ENCODE data around the gene PLA2R1.
"Not testable (repeated sequence)": the region's sequence is repeated elsewhere in the genome, so short reads cannot be mapped to it uniquely, and the experiment has no call there.

PLA2R1 gene

DNA sequence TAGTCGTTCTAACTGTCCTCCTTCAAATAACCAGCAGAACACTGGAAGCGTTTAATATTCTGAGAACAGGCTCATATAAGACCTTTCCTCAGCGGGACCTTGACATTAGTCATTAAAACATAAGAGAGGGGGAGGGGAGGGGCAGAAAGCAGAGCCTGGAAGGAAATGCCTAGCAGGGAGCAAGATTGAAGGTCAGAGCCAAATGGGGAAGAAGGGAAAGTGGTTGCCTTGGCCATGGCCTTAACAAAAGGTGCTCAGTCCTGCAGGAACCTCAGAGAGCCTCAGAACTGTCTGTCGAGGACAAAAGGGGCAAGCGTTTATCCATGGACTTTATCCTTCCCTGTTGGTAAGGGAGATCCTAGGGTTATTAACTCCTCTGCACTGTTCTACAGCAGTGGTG, 856 bp upstream of the PLA2R1 start:
- DNase-seq: no peak

DNA sequence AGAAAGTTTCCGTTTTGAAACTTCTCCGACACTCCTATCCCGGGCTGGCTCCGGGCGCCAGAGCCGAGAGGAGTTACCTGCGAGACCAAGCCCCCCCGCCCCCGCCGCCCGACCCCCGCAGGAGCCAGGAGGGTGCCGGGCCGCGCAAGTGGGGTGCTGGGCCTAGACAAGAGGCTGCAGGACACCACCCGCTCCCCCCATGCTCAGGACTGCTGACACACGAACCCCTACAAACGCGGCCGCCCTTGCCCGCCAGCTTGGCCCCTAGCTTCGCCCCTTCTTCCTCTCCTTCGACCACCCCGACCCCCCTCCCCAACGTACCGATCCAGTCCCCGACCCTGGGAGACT, 497 bp downstream of the PLA2R1 start:
- no peak for DNase-seq

DNA sequence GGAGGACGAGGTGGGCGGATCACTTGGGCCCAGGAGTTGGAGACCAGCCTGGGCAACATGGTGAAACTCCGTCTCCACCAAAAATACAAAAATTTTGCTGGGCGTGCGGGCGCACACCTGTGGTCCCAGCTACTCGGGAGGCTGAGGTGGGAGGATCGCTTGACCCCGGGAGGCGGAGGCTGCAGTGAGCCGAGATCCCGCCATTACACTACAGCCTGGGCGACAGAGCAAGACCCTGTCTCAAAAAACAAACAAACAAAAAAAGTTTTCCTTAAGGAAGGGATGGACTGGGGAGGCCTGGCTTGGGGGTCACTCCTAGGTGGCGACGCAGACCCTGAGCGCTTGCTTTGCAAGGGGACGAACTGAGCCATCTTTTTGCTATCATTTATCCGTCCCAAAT, 882 bp downstream of the PLA2R1 start:
- no peak for DNase-seq

DNA sequence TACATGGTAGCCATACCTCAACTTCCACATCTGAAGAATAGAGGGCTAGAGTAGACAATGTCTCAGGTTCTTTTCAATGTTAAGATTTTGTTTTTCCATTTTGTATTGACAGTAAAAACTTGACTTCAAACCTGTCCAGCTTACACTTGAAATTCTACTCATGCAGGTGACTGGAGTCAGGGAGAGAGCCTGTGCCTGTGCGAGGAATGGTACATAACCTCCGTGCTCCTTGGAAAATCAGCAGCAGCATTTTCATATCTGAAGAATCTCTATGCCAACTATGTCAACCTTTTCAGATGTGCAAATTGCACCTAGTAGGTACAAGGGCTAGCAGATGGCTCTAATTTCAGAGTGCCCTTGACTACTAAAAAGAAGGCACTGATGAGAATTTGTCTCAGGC, 2.1 kb downstream of the PLA2R1 start:
- DNase-seq: no peak

DNA sequence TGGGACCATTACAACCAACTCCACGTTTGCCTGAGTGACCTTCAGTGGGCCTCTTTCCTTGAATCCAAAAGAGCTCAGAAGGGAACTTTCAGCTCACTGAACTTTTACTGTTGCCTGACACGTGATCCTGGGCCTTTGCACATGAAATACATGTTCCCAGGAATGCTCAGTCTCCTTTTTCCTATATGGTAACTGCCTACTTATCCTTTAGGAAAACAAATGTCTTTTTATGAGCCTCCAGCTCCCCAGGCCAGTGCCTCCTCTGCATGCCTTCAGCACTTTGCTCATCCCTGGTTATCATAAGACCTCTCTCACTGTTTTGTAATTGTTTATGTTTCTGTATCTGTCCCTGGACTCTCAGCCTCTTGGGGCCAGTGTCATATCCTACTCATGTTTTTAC, 5.1 kb downstream of the PLA2R1 start:
- DNase-seq: no peak

DNA sequence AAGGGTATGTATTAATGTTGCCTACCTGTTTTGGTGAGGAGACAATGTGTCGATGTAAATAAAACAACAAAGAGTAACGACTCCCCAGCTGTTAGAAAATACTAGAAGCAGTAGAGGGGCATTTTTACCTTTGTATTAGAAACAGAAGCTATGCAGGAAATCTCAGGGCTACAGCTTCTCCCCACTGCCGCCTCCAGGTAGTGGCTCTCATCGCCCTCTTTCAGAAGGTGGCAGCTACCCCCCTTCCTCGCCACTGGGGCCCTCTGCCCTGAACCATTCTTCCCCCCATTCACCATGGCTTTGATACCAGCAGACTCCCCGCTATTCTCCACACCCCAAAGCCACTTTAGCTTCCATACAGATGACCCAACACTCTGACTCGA, 6.7 kb downstream of the PLA2R1 start:
- no peak for DNase-seq

DNA sequence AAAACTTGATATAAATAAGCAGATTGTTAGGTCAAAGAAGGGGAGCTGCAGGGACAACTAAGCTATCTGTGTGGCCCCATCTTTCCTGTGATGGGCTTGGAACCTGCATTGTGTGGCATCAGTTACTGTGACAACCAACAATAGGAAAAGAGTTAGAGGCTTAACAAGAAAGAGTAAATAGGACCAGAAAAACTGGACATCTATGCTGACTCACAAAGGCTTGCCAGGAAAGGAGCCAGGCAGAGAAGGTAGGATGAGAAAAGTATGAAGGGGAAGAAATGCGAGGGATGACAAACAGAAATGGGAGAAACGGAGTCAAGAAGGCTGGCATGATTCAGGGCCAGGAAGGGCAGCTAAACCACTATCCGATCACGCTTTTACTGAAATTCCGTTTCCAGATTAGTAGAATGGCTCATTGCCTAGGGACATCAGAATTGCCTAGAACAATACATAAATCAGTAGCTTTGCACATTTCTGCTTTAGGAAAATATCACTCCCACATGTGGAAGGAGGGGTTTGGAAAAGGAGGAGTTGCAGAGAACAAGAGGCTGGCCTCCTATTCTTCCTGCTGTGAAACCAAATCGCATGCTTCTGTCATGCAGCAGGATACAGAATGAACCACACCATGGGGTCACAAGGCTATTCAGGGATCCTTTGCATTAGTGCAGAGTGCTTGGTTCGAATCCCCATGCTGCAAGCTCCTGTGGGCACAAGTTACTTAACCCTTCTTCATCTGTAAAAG, 7.3 kb downstream of the PLA2R1 start:
- DNase-seq: no peak

DNA sequence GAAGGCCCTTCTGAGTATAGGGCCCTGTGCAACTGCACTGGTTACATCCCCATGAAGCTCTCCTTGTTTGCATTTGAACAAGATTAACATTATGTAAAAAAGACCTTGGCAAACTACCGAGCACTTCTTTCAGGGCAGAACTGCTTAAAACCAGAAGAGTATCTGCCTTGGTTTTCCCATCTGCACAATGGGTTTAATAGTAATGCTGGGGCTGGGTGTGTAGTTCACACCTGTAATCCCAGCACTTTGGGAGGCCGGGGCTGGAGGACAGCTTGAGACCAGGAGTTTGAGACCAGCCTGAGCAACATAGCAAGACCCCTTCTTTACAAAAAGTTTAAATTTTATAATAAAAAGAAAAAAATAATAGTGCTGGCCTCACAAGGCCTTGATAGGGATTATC, 8.5 kb downstream of the PLA2R1 start:
- DNase-seq: no peak

DNA sequence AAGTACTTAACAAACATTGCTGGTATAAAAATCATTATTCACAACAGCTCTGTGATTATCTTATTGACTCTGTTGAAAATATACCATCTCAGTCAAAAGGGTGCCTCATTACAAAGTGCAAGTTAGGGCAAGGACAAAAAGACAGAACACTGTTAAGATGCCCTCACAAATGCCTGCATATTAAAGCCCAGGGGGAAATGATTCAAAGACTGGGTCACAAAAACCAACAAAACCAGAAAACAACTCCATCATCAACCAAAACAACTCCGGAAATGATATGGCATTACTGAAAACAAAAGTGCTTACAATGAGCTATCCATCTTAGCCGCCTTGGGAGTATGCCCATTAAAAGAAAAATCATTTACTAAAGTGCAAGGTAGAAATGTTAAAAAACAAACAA, 9.9 kb downstream of the PLA2R1 start:
- DNase-seq: no peak

DNA sequence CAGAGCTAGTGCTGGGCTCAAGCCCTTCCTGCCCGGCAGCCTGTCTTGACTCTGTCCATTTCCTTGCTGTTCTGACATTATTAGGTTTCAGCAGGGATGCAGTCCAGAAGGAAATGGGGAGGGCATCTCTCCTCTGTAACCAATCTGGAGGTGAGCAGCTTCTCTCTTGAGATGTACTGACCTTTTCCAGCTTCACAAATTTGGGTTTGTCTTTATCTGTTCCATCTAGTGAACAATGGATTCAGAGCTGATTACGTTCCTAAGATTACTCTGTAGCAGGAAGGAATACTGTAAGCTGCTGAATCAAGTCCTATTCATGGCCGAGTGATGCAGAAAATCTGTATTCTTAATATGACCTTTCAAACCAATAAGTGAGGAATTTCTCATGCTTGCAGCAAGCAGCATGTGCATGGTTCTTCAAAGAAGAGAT, 11.0 kb downstream of the PLA2R1 start:
- DNase-seq: no peak

DNA sequence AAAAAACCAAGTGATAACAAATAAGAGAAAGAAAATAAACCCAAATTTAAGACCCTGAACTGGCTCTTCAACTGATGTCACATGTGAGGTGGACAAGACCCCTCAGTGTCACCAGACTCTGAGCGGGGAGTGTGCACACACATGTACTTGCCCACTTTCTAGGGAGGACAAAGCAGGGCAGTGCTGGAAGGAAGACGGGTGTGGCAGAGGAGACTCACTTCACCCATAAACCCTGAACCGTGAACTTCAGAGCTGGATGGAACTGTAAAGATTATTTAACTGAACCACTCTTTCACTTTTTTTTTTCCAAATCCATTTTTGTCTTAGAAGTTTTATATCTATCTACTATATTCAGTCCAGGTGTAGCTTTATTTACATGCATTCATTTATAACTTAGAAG, 12.3 kb downstream of the PLA2R1 start:
- DNase-seq: no peak

DNA sequence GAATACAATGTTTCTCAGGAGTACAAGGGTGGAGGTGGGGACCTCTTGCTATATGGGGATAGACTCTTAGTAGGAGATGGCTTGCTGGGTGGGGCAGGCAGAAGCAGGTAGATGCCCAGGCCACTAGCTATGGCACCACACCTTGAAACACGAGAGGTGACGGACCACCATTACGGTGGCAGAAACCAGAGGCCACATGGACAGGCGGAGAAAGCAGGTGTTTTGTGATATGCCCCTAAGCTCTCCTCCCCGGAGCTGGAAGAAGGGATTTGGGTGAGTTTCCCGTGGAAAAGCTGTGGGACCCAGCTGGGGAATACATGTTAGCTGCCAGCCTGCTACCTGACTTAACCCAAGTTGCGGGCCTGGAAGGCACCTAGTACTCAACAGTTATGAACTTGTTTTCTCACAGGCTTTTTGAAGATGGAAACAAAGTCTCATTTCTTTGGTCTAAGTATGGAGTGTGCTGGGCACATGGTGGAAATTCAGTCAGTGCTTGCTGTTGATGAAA, 16.7 kb downstream of the PLA2R1 start:
- DNase-seq: no peak

DNA sequence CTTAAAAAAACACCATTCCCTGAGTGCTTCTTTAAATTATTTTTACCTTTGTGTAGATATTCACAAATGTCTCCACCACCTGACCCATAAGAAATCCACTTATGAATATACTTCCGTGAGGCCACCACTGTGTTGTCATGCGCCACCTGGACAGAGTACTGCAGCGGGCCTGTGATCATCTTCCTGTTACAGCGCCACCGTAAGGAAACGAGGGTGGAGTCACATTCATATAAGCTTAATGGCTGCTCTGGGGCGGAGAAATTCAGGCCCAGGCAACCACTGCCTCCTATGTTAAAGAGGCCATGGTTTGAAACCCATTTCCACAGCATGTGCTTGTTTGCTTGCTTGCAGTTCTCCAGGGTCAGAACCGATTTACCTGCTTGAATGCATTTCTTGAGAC, 17.7 kb downstream of the PLA2R1 start:
- DNase-seq: no peak

DNA sequence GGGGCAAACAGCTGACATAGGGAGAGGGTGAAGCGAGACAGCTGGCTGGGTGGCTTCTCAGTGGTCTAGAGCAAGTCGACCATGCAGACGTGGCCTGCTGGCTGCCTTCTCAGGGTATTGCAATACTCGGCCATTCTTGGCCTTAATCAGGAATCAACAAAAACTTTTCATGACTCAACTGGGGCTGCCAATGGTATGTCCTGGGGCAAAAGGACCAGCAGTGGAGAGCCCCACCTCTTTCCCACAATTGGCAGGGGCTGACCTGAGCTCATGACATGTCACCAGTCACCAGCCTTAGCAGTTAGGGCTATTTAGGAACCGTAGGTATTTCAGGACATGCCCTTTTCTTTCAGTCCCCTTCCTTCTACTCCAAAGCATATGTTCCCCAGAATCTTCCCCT, 19.1 kb downstream of the PLA2R1 start:
- DNase-seq: no peak

DNA sequence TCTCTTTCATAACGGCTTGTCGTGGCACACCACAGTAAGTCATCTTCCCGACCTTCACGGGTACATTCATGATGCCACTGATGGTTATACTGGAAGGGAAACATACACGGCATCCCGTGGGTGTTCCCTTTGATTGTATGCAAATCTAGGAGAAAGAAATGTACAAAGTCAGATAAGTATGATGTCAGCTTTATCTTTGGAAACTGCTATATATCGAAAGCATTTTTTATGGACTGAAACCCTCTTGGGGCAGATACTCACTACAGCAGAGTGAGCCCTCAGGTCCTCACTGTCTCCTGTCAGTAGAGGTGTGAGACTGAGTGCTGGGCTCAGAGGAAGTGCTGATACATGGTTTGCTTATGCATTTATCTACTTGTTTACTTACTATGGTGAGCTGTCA, 20.4 kb downstream of the PLA2R1 start:
- DNase-seq: no peak

DNA sequence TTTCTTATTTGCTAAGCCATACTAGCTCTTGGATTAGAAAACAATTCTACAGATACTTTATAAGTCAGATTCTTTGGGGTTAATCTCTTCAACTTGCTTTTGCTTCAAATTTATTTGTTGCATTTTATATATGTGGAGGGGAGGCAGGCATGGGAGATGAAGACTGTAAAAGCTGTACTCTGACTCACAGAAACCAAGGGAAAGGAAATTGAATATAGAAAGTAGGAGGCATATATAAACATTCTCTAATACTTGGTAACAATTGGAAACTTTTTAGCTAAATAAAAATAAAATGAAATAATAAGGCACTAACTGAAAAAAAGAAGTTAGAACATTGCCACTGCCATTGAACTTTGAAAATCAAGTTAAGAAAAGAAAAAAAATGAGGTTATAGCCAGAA, 21.3 kb downstream of the PLA2R1 start:
- DNase-seq: no peak

DNA sequence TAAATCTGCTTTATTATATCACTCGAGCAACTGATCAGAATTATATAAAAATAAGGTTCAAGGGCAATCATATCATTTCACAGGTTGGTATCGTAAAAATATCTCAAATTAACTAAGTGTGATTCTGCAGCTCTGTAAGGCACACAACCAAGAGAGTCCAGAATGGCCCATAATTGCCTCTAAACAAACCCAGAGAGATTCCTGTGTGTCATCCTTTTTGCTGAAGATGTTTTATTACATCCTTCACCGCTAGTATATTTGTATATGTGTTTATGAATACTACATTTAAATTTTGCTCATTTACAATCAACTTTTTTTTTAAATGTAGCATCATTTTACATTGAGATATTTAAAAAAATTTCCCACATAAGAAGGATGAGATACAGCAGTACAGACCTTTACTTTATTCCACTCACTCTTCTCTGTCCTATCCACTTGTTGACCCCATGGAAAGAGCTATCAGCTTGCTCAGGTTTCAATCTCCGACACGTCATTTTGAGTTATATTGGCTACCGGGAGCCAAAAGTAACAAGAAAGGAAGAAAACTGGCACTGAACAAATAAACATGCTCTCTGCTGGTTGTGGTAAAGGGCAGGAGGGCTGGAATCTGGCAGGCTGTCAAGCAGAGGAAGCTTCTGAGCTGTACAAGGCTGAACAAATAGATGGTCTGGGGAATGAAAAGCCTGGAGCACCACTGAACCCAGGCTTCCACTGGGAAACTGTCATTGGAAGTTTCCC, 23.1 kb downstream of the PLA2R1 start:
- DNase-seq: no peak

DNA sequence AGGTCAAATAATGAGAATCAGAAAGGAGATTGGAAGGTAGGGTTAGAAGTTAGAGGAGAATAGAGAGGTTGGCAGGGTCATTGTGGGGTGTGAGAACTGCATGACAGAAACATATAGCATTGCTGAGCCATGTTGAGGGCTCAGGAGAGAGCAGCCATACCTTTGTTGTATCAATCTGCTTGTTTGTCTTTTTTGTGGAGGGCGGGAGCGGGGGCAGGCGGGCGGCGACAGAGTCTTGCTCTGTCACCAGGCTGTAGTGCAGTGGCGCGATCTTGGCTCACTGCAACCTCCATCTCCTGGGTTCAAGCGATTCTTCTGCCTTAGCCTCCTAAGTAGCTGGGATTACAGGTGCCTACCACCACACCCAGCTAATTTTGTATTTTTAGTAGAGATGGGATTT, 23.8 kb downstream of the PLA2R1 start:
- not testable (repeated sequence) for DNase-seq

DNA sequence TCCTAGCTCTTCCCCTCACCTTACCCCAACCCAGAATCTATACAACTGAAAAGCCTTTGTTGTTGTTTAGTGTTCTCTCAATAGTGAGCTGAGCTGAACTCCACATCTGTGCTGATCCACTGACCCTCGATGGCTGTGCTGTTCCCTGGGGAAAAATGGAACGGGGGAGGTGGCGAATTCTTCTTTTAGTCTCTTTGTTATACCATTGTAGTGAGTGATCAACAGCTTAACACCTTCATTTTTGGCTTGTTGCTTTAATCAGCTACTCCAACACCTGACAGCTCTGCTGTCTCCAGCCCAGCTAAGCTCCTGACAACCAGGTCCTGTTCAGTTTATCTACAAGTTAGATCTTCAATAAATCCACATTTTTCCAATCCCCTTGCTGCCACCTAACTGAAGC, 25.7 kb downstream of the PLA2R1 start:
- no peak for DNase-seq

DNA sequence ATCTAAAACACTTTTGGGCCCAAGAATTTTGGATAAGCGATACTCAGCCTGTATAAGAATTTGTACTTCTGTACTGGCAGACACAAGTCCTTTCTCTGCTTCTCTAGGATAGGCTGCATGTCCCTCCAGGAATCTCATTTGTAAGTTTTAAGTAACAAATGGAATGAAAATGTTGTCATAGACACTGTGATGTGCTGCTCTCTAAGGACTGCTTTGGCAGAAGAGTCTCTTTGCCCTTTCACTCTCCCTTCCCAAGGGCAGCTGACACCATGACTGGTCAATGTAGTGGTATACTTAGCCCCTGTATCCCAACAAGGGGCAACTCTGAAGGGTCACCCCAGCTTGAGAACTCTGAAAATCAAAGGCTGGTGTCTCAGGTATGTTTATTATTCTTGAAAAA, 27.3 kb downstream of the PLA2R1 start:
- DNase-seq: no peak

DNA sequence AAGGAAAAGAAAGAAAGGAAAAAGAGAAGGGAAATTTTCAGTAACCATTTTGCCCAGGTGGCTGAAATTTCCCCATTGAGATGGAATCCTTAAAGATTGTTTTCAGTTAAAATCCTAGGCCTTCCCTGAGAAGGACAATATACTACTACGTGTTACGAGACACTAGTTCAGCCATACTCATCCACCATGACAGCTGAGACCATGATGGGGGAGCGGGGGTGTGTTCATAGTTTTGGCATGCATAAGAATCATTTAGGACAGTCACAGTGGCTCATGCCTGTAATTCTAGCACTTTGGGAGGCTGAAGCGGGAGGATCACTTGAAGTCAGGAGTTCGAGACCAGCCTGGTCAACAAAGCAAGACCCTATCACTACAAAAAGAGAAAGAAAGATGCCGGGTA, 28.0 kb downstream of the PLA2R1 start:
- DNase-seq: no peak

DNA sequence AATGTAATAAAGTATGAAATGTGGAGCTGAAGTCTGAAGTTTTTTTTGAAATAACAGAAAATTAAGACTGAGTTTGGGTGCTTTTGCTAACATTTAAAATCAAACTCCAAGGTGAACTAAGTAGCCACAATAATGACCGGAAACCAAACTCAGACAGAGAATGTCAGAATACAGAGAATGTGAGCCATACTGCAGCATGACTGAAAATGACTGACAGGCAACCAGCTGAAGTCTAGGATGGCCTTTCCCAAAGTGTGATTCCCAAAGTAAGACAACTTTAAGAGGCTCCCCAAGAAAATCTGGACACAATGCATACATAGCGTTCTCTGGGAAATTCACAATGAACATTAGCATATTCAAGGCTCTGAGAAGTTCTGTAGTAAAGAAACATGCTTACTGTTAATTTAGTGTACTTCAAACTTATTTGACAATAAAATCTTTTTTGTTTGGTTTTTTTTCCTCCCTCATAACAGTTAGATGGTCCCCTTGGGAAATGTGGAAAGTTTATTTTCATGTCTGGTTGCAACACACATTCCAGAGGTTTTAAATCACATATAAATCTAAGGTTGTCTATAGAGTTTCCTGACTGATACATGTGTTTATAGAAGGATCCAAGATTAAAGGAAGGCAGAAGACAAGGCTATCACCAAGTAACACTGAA, 28.6 kb downstream of the PLA2R1 start:
- no peak for DNase-seq

DNA sequence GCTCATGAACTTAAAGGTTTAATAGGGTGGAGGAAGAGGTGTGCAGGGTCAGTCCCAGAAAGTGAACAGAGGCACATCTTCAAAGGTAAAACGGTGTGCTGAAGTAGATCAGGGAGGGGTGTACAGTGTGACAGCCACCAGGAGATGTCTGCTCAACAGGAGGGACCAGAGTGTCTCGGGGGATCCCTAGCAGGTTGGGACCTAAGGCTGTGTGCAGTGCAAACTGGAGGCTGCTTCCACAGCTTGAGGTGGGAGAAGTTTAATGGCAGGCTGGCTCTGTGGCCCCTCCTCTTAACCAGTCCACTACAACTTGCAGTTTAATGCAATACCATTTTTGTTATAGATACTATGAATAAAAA, 33.2 kb downstream of the PLA2R1 start:
- DNase-seq: no peak
